ENCODE data around the gene SERPINA4.
"Not testable (repeated sequence)": the region's sequence is repeated elsewhere in the genome, so short reads cannot be mapped to it uniquely, and the experiment has no call there.

SERPINA4 gene

DNA sequence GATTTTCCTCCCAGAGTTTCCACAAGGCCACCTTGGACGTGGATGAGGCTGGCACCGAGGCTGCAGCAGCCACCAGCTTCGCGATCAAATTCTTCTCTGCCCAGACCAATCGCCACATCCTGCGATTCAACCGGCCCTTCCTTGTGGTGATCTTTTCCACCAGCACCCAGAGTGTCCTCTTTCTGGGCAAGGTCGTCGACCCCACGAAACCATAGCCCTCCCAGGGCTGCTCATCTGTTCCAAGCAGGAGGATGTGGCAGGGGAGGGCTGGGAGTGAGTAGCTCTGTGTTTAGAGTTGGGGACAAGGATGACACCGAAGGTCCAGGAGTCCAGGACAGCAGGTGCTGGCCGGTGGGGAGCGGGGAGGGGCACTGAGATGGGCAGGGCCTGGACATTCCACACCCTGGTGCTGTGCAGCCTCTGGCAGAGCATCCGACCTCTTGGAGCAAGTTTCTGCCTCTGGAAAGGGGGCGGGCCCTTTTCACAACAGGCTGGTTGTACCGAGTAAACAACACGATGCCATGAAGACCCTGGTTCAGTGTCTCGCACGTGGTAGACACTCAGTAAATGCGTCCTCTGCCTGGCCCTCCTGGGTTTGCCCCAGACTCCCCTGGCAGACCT lies 8.2 kb downstream of the SERPINA4 start:
- DNase-seq (ENCODE audit: low read depth in 3 of 3) = no peak

DNA sequence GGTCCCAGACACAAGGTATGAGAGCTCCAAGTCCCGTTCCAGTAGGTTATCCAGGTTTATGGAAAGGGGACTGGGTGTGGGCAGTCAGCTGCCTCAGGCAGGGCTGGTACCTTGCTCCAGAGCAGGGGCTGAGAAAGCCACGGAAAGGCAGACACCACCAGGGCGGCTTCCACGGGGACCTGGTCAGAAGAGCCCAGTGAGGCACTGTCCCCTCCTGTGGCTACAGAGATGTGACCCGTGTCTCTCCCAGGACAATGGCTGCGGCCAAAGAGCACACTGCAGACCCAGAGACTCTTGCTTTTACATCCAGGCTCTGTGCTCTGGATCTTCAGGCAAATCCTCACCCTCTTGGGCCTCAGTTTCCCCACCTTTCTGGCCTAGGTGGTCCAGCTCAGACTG lies 8.8 kb downstream of the SERPINA4 start:
- no peak for DNase-seq (ENCODE audit: low read depth in 3 of 3)

GRCh38 chr14:94570440-94570839 lies 9.2 kb downstream of the SERPINA4 start:
- DNase-seq (ENCODE audit: low read depth in 3 of 3) = no peak

DNA sequence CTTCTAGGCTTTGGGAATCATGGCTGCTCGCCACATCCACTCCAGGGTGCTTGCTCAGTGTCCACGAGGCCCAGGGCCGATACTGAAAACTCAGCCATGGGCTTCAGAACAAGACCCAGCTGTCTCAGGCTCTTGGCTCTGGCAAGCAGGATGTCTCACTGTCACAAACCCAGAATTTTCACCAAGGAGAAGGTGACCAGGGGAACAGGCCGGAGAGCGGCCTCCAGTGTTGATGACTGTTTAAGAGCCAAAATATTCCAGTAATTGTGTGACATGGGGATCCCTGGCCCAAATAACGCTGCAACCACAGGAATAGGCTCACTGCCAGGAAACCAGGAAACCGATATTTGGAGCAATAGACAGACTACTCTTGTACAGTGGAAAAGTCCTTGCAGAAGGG lies 10.2 kb downstream of the SERPINA4 start:
- DNase-seq (ENCODE audit: low read depth in 3 of 3) = no peak

DNA sequence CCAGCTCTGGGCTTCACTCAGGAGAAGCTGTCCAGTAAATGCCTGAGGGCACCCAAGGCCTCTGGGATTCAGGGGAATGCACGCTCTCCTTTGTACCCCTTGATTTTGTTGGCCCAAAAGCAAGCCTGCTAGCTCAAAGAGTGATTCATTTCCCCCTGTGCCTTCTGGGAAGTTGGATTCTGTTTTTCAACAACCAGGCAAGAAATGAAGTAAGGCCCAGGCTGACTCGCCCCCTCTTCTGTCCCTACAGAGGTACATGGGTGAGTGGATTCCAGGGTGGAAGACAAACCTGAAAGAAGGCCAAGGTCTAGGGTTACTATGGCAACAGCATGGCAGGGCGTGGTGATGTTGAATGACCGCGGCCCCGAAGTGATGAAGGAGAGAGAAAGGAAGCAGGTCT lies 10.7 kb downstream of the SERPINA4 start:
- DNase-seq (ENCODE audit: low read depth in 3 of 3) = no peak

GRCh38 chr14:94572637-94573303 lies 11.5 kb downstream of the SERPINA4 start:
- DNase-seq (ENCODE audit: low read depth in 3 of 3) = no peak

DNA sequence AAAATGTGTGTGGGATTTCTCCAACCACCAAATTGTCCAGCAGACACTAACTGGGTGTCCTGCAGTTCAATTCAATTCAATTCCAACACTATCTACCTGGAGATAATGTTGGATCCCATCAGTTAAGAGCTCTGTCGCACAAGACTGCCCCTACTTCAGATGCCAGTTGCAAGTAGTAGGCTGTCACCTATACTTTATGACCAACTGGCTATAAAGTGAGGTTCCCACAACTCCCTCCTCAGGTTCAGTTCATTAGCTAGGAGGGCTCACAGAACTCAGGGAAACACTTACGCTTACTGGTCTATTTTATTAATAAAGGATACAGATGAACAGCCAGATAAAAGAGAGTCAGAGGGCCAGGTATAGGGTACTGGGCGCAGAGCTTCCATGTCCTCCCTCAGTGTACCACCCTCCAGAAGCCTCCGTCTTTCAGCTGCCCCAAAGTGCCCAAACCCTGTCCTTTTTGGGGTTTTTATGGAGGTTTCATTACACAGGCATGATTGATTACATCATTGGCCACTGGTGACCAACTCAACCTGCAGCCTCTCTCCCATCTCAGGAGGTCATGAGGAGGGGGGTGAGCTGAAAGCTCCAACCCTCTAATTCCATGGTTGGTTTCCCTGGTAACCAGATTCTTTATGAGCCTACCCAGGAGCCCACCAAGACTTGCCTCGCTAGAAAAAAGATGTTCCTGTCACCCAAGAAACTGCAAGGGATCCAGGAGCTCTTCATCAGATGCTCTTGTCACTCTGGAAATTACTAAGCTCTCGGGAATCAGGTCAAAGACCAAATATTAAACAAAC lies 12.4 kb downstream of the SERPINA4 start:
- DNase-seq (ENCODE audit: low read depth in 3 of 3) = no peak

DNA sequence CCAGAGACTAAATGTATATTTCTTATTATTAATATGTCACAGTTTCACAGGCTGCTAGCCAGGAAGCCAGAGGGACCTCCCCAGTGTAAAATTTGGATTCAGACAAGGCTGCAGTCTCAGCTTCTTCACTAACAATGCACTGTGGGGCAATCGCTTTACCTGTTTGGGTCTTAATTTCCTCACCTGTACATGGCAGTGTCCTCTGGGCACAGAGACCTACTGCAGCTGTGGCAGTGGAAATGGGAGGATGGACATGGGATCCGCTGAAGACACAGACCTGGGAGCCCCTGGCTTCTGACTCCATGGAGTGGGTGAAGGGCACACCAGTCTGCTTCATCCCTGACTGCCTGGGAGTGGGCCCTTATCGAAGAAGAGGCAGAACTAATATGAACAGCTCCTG lies 13.1 kb downstream of the SERPINA4 start:
- no peak for DNase-seq (ENCODE audit: low read depth in 3 of 3)

GRCh38 chr14:94575730-94576585 lies 14.7 kb downstream of the SERPINA4 start:
- no peak for DNase-seq (ENCODE audit: low read depth in 3 of 3)

- not testable (repeated sequence) for DNase-seq (ENCODE audit: low read depth in 3 of 3)
Measured at GRCh38 chr14:94577472-94577871, 16.2 kb downstream of the SERPINA4 start.

DNA sequence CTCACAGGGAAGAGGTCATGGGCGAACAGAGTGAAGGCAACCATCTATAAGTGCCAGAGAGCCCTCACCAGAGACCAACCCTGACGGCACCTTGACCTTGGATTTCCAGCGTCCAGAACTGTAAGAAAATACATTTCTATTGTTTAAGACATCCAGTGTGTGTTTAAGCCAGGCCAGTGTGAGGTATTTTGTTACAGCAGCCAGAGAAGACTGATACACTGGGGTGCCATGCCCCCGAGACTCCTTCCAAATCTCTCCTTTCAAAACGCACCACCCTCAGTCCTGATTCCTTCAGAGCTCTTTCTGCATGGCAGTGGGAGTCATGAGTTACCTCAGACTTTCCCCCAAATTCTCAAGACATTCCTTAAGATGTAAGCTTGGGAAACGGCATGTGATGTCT lies 17.5 kb downstream of the SERPINA4 start:
- DNase-seq (ENCODE audit: low read depth in 3 of 3) = no peak

- DNase-seq (ENCODE audit: low read depth in 3 of 3) = no peak
Measured at GRCh38 chr14:94581127-94581999, 20.1 kb downstream of the SERPINA4 start, which contains the start of gene SERPINA5. Gene SERPINA5, plus strand, starts transcription at chr14:94581426. Its CDS starts 5,937 bp downstream, at chr14:94587363.

DNA sequence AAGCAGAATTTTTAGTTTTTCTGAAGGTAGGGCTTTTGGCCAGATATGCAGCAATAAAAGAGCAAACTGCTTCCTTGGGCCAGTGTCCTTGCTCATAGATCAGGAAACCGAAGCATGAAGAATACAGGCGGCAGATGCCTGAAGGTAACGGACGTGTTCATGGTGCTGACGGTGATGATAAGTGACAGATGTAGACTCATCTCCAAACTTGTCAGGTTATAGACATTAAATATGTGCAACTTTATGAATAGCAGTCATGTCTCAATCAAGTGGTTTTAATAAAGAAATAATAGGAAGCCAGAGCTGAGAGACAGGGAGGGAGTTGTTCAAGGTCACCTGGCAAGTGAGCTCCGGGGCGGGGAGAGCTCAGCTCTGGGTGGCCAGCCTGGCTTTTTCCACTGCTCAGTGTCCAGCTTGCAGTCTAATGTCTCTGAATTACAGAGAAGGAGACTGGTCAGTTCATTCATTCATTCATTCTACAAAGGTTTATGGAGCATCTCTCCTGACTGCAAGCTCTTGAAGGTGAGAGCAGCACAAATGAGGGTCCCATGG lies 21.0 kb downstream of the SERPINA4 start:
- no peak for DNase-seq (ENCODE audit: low read depth in 3 of 3)

DNA sequence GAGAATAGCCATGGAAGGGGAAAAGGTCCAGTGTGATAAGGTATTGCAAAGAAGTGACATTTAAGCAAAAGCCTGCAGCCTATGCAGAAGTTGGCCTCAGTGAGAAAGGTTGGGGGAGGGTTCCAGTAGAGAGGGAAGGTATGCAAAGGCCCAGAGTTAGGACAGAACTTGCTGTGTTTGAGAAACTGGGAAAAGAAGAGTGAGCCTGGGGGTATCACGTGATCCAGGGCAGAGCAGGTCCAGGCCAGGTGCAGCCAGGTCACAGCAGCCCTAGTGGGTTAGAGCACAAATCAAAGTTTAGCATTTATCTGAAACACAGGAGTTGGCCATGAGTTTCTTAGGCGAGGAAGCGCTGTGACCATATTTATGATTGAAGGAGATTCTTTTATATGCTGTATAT lies 21.6 kb downstream of the SERPINA4 start:
- no peak for DNase-seq (ENCODE audit: low read depth in 3 of 3)

GRCh38 chr14:94583557-94583956 lies 22.3 kb downstream of the SERPINA4 start:
- no peak for DNase-seq (ENCODE audit: low read depth in 3 of 3)

GRCh38 chr14:94584591-94585280 lies 23.5 kb downstream of the SERPINA4 start:
- no peak for DNase-seq (ENCODE audit: low read depth in 3 of 3)

DNA sequence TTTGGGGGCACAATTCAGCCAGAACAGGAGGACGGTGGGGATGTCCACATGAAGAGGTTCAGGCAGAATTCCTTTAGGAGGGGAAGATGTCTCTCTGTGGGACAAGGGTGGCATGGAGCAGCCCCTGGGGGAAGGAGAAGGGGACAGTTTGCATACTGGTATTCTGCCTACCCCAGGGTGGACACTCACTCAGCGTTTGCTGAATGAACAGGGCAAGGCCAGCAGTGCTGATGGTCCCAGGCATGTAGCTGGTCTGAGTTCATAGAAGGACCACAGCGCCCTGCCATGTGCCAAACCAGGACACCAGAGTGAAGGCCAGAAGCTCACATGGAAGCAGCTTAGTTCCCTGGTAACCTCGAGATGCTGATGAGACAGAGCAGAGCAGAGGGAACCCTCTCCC lies 25.4 kb downstream of the SERPINA4 start:
- DNase-seq (ENCODE audit: low read depth in 3 of 3) = no peak

DNA sequence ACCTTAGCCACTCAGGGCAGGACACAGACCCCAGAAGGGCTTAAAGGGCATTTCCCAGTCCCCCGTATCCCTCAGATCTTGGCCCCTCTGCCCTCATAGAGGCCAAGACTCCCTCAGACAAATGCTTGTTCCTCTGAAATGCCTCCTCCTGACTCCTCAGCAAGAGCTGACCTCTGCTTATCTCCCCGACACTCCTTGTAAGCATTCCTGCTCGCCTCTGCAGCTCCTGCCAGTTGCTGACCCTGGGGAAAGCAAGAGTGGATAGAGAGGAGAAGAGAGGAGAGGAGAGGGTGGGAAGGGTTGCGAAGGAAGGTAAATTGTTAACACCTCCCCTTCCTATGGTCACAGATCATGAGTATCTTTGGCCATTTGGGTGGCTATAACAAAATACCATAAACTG lies 27.1 kb downstream of the SERPINA4 start:
- DNase-seq (ENCODE audit: low read depth in 3 of 3) = no peak

GRCh38 chr14:94591073-94591472 lies 29.8 kb downstream of the SERPINA4 start:
- no peak for DNase-seq (ENCODE audit: low read depth in 3 of 3)

DNA sequence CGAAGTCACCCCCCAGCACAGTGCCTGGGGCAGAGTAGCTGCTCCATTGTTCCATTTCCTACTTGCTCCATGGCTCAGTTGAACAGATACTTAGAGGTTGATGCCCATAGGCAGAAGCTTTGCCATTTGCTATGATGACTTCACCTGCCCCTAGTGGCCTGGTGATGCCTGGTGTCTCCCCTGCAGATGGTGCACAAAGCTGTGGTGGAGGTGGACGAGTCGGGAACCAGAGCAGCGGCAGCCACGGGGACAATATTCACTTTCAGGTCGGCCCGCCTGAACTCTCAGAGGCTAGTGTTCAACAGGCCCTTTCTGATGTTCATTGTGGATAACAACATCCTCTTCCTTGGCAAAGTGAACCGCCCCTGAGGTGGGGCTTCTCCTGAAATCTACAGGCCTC lies 30.6 kb downstream of the SERPINA4 start:
- DNase-seq (ENCODE audit: low read depth in 3 of 3) = no peak

All from stimulated activated CD4-positive, alpha-beta T cell treated with anti-CD3 and anti-CD28 coated beads, TNF-alpha, amount 100 ng/mL, for 48 hours (primary cell).